HG03442 (cell line): Measurements from ENCODE around the gene TTC27.
"Not testable (repeated sequence)": the region's sequence is repeated elsewhere in the genome, so short reads cannot be mapped to it uniquely, and the experiment has no call there.

Experiments used
- ATAC-seq: cut with Tn5 transposase; IDR thresholded peaks from one replicate; pipeline ENCODE4 v1.9.1; 2021; ENCODE audit warnings: mild to moderate bottlenecking, moderate library complexity; ENCODE audit not compliant: unreplicated experiment

The TTC27 gene

GRCh38 chr2:32844253-32844652 lies 216.4 kb downstream of the TTC27 start:
- ATAC-seq: no peak

- not testable (repeated sequence) for ATAC-seq
Observed at GRCh38 chr2:32846274-32846673, 218.4 kb downstream of the TTC27 start.

GRCh38 chr2:32847734-32848133 lies 219.9 kb downstream of the TTC27 start:
- no peak for ATAC-seq

GRCh38 chr2:32849456-32850194 lies 221.8 kb downstream of the TTC27 start:
- no peak for ATAC-seq

GRCh38 chr2:32851777-32852439 lies 224.1 kb downstream of the TTC27 start:
- ATAC-seq: no peak

- ATAC-seq: no peak
Observed at GRCh38 chr2:32852856-32853255, 225.0 kb downstream of the TTC27 start.

- no peak for ATAC-seq
Observed at GRCh38 chr2:32856891-32857290, 229.0 kb downstream of the TTC27 start.

GRCh38 chr2:32858713-32859112 lies 230.9 kb downstream of the TTC27 start:
- no peak for ATAC-seq

- no peak for ATAC-seq
Observed at GRCh38 chr2:32860385-32860784, 232.5 kb downstream of the TTC27 start.

- no peak for ATAC-seq
Observed at GRCh38 chr2:32862269-32863055, 234.6 kb downstream of the TTC27 start.

GRCh38 chr2:32863326-32863725 lies 235.5 kb downstream of the TTC27 start:
- no peak for ATAC-seq

GRCh38 chr2:32863803-32864202 lies 236.0 kb downstream of the TTC27 start:
- no peak for ATAC-seq

- no peak for ATAC-seq
Observed at GRCh38 chr2:32864334-32865111, 236.7 kb downstream of the TTC27 start.

GRCh38 chr2:32865399-32866068 lies 237.7 kb downstream of the TTC27 start:
- no peak for ATAC-seq

GRCh38 chr2:32866462-32866861 lies 238.6 kb downstream of the TTC27 start:
- not testable (repeated sequence) for ATAC-seq
